Measurements from ENCODE around the gene ZNF217.

DNA sequence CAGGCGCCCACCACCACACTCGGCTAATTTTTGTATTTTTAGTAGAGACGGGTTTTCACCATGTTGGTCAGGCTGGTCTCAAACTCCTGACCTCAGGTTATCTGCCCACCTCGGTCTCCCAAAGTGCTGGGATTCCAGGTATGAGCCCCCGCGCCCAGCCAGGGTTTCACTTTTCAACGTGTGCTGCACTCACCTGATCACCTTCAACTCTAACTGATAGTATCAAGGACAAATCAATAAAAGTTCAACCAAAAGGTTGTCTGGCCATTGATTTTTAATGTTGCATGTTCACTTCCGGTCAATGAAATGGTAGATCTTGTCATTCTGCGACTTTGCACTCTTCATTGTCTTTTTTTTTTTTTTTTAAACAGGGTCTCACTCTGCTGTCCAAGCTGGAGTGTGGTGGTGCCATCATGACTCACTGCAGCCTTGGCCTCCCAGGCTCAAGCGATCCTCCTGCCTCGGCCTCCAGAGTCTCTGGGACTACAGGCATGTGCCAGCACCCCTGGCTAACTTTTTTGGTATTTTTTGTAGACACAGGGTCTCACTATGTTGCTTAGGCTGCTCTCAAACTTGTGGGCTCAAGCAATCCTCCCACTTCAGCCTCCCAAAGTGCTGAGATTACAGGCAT lies 37.3 kb downstream of the ZNF217 start:
- TF ChIP-seq YY1 (IDR thresholded peaks at IDR 0.05; ENCODE audit: insufficient read depth, insufficient read length) (no peak), ZNF274 (IDR thresholded peaks at IDR 0.05; ENCODE audit: low read depth, low read length) (no peak), SUZ12 (IDR thresholded peaks at IDR 0.05; ENCODE audit: extremely low read depth, insufficient read depth, insufficient read length) (no peak)

Measured in NT2/D1 (cell line).